ENCODE data around the gene MPHOSPH6.

- TF ChIP-seq, protein P1, sequence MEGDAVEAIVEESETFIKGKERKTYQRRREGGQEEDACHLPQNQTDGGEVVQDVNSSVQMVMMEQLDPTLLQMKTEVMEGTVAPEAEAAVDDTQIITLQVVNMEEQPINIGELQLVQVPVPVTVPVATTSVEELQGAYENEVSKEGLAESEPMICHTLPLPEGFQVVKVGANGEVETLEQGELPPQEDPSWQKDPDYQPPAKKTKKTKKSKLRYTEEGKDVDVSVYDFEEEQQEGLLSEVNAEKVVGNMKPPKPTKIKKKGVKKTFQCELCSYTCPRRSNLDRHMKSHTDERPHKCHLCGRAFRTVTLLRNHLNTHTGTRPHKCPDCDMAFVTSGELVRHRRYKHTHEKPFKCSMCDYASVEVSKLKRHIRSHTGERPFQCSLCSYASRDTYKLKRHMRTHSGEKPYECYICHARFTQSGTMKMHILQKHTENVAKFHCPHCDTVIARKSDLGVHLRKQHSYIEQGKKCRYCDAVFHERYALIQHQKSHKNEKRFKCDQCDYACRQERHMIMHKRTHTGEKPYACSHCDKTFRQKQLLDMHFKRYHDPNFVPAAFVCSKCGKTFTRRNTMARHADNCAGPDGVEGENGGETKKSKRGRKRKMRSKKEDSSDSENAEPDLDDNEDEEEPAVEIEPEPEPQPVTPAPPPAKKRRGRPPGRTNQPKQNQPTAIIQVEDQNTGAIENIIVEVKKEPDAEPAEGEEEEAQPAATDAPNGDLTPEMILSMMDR (conservative IDR thresholded peaks at IDR 0.05; ENCODE audit: low read depth, low read length), result no peak
- TF ChIP-seq EZH2 (IDR thresholded peaks at IDR 0.05; ENCODE audit: low read length, unreplicated experiment) (no peak), EZH2phosphoT487 (IDR thresholded peaks at IDR 0.05; ENCODE audit: borderline replicate concordance, low read length) (no peak)
Observed at GRCh38 chr16:82146957-82147356, 23.1 kb downstream of the MPHOSPH6 start.

All from PC-3 (cell line).